Measurements from ENCODE around the gene TTC33.
"Not testable (repeated sequence)": the region's sequence is repeated elsewhere in the genome, so short reads cannot be mapped to it uniquely, and the experiment has no call there.

Gene TTC33

GRCh38 chr5:40790947-40791593, 35.3 kb upstream of the TTC33 start:
- in situ Hi-C loops (cut with HindIII; ENCODE audit: low pct_unique_long_range_greater_than_20kb, low sequenced_read_pairs) = no loop called here
- no peak for DNase-seq (ENCODE audit: low read depth in 1 of 2, low spot score in 1 of 2)
- no peak for TF ChIP-seq JUND (IDR thresholded peaks at IDR 0.05; ENCODE audit: low read depth)

DNA sequence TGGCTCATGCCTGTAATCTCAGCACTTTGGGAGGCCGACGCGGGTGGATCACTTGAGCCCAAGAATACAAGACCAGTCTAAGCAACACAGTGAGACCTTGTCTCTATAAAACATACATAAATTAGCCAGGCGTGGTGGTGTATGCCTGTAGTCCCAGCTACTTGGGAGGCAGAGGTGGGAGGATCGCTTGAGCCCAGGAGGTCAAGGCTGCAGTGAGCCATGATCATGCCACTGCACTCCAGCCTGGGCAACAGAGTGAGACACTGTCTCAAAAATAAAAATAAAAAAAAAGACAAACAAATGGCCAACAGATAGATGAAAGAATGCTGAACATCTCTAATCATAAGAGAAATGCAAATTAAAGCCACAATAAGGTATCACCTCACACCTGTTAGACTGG, 33.2 kb upstream of the TTC33 start:
- in situ Hi-C loops (cut with HindIII; ENCODE audit: low pct_unique_long_range_greater_than_20kb, low sequenced_read_pairs) = not testable (repeated sequence)

GRCh38 chr5:40787986-40788385, 32.2 kb upstream of the TTC33 start:
- DNase-seq (ENCODE audit: low read depth in 1 of 2, low spot score in 1 of 2) = no peak
- no peak for TF ChIP-seq JUND (IDR thresholded peaks at IDR 0.05; ENCODE audit: low read depth)

More for the DNA sequence above, 33.2 kb upstream of the TTC33 start:
- not testable (repeated sequence) for DNase-seq (ENCODE audit: low read depth in 1 of 2, low spot score in 1 of 2)

DNA sequence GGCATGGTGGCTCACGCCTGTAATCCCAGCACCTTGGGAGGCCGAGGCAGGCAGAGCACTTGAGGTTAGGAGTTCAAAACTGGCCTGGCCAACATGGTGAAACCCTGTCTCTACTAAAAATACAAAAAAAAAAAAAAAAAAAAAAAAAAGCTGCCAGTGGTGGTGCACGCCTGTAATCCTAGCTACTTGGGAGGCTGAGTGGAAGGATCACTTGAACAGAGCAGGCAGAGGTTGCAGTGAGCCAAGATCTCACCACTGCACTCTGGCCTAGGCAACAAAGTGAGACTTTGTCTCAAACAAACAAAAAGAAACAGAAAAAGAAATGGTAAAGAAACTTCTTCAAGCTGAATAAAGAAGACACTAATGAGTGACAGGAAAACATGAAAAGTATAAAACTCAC, 30.9 kb upstream of the TTC33 start:
- DNase-seq (ENCODE audit: low read depth in 1 of 2, low spot score in 1 of 2); in situ Hi-C loops (cut with HindIII; ENCODE audit: low pct_unique_long_range_greater_than_20kb, low sequenced_read_pairs): not testable (repeated sequence)

More at GRCh38 chr5:40787986-40788385, 32.2 kb upstream of the TTC33 start:
- in situ Hi-C loops (cut with HindIII; ENCODE audit: low pct_unique_long_range_greater_than_20kb, low sequenced_read_pairs) = no loop called here

DNA sequence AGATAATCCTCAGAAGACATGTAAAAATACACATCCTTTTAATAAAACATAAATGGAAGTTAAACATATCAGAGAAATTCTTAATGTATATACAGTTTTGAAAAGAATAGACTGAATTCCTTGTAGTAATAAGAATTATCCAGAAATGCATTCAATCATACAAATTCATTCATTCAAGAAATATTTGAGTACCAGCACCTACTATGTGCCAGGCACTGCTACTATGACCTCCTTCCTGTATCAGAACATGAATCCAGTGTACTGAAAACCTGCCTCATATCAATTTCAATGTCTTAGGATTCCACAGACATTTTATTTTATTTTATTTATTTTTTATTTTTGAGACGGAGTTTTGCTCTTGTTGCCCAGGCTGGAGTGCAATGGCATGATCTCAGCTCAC, 29.2 kb upstream of the TTC33 start:
- in situ Hi-C loops (cut with HindIII; ENCODE audit: low pct_unique_long_range_greater_than_20kb, low sequenced_read_pairs) = no loop called here
- TF ChIP-seq JUND (IDR thresholded peaks at IDR 0.05; ENCODE audit: low read depth) = no peak
- no peak for DNase-seq (ENCODE audit: low read depth in 1 of 2, low spot score in 1 of 2)

GRCh38 chr5:40784027-40784653, 28.4 kb upstream of the TTC33 start:
- DNase-seq (ENCODE audit: low read depth in 1 of 2, low spot score in 1 of 2) = no peak
- TF ChIP-seq JUND (IDR thresholded peaks at IDR 0.05; ENCODE audit: low read depth) = no peak
- in situ Hi-C loops (cut with HindIII; ENCODE audit: low pct_unique_long_range_greater_than_20kb, low sequenced_read_pairs) = no loop called here

- in situ Hi-C loops (cut with HindIII; ENCODE audit: low pct_unique_long_range_greater_than_20kb, low sequenced_read_pairs) = no loop called here
- DNase-seq (ENCODE audit: low read depth in 1 of 2, low spot score in 1 of 2) = no peak
- TF ChIP-seq JUND (IDR thresholded peaks at IDR 0.05; ENCODE audit: low read depth) = no peak
Measured at GRCh38 chr5:40781843-40782409, 26.2 kb upstream of the TTC33 start.

GRCh38 chr5:40780858-40781257, 25.1 kb upstream of the TTC33 start:
- in situ Hi-C loops (cut with HindIII; ENCODE audit: low pct_unique_long_range_greater_than_20kb, low sequenced_read_pairs) = no loop called here
- DNase-seq (ENCODE audit: low read depth in 1 of 2, low spot score in 1 of 2) = no peak
- no peak for TF ChIP-seq JUND (IDR thresholded peaks at IDR 0.05; ENCODE audit: low read depth)

GRCh38 chr5:40780199-40780598, 24.4 kb upstream of the TTC33 start:
- in situ Hi-C loops (cut with HindIII; ENCODE audit: low pct_unique_long_range_greater_than_20kb, low sequenced_read_pairs) = no loop called here
- no peak for TF ChIP-seq JUND (IDR thresholded peaks at IDR 0.05; ENCODE audit: low read depth)
- DNase-seq (ENCODE audit: low read depth in 1 of 2, low spot score in 1 of 2) = no peak

DNA sequence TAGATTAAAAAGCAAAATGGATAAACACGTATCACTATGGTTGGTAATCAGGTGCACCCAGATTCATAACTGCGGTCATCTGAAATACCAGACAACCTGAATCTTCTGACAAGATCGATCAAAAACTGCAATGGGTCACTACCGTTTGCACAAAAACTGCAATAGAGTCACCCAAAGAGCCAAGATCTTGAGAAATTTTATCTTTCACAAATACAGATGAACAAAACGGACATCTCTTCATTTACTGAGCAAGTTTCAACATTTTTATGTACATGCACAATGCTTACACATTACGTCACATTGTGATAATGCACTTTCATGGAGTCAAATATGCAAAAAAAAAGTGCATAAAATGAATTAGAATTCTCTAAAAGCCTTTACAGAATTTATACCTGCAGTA, 23.8 kb upstream of the TTC33 start:
- no peak for TF ChIP-seq JUND (IDR thresholded peaks at IDR 0.05; ENCODE audit: low read depth)
- DNase-seq (ENCODE audit: low read depth in 1 of 2, low spot score in 1 of 2) = no peak
- in situ Hi-C loops (cut with HindIII; ENCODE audit: low pct_unique_long_range_greater_than_20kb, low sequenced_read_pairs) = no loop called here

DNA sequence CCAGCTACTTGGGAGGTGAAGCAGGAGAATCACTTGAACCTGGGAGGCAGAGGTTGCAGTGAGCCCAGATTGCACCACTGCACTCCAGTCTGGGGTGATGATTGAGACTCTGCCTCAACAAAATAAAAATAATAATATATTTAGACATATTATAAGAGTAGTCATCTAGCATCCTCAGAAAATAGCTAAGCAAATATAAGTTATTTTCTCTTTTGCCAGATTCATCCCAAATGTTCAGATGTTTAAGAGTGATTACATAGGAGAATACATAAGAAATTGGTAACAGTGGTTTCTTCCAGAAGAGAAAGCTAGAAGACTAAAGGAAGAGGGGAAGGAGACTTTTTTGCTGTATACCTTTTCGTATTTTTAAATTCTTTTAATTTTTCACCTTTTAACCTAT, 22.4 kb upstream of the TTC33 start:
- no peak for DNase-seq (ENCODE audit: low read depth in 1 of 2, low spot score in 1 of 2)
- TF ChIP-seq JUND (IDR thresholded peaks at IDR 0.05; ENCODE audit: low read depth) = no peak
- in situ Hi-C loops (cut with HindIII; ENCODE audit: low pct_unique_long_range_greater_than_20kb, low sequenced_read_pairs) = no loop called here

DNA sequence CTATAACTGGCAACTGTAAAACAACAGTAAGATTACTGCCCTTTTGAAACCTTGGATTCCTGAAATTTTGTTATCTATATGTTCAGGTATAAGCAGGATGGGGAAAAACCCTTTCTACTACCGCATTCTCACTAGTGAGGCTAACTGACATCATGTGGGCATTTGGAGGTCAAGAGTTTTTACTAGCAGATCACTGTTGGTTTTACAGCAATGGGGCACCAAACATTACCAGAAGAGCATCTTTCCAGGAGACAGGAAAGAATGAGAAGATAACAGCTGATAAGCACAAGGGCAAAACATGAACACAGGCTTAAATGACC, 20.9 kb upstream of the TTC33 start:
- in situ Hi-C loops (cut with HindIII; ENCODE audit: low pct_unique_long_range_greater_than_20kb, low sequenced_read_pairs) = no loop called here
- DNase-seq (ENCODE audit: low read depth in 1 of 2, low spot score in 1 of 2) = no peak
- no peak for TF ChIP-seq JUND (IDR thresholded peaks at IDR 0.05; ENCODE audit: low read depth)

GRCh38 chr5:40775846-40776657, 20.3 kb upstream of the TTC33 start:
- peak in 1 of 2 experiments; percentile 69 for DNase-seq (ENCODE audit: low read depth in 1 of 2, low spot score in 1 of 2)
- no peak for TF ChIP-seq JUND (IDR thresholded peaks at IDR 0.05; ENCODE audit: low read depth)
- in situ Hi-C loops (cut with HindIII; ENCODE audit: low pct_unique_long_range_greater_than_20kb, low sequenced_read_pairs) = no loop called here
